GM18520 (cell line): Measurements from ENCODE around the gene CSGALNACT2.
"Not testable (repeated sequence)": the region's sequence is repeated elsewhere in the genome, so short reads cannot be mapped to it uniquely, and the experiment has no call there.

Experiments used
- ATAC-seq: cut with Tn5 transposase; IDR thresholded peaks from one replicate; pipeline ENCODE4 v1.9.1; 2021; ENCODE audit not compliant: unreplicated experiment

Gene CSGALNACT2

GRCh38 chr10:43176271-43176670 is 38.0 kb downstream of the CSGALNACT2 start:
- no peak for ATAC-seq

- no peak for ATAC-seq
Measured at GRCh38 chr10:43177595-43177994, 39.4 kb downstream of the CSGALNACT2 start.

GRCh38 chr10:43181146-43181545 is 42.9 kb downstream of the CSGALNACT2 start:
- no peak for ATAC-seq

GRCh38 chr10:43183764-43184163 is 45.5 kb downstream of the CSGALNACT2 start:
- not testable (repeated sequence) for ATAC-seq

- ATAC-seq = no peak
Measured at GRCh38 chr10:43186150-43186549, 47.9 kb downstream of the CSGALNACT2 start.

GRCh38 chr10:43187213-43187612 is 49.0 kb downstream of the CSGALNACT2 start:
- ATAC-seq = no peak

GRCh38 chr10:43188702-43189101 is 50.5 kb downstream of the CSGALNACT2 start:
- ATAC-seq = no peak

GRCh38 chr10:43190289-43190688 is 52.0 kb downstream of the CSGALNACT2 start:
- no peak for ATAC-seq

- ATAC-seq = no peak
Measured at GRCh38 chr10:43190775-43191174, 52.5 kb downstream of the CSGALNACT2 start.

GRCh38 chr10:43192884-43193283 is 54.6 kb downstream of the CSGALNACT2 start:
- no peak for ATAC-seq

GRCh38 chr10:43193496-43194080 is 55.3 kb downstream of the CSGALNACT2 start:
- no peak for ATAC-seq

- ATAC-seq = no peak
Measured at GRCh38 chr10:43194266-43194665, 56.0 kb downstream of the CSGALNACT2 start.

- ATAC-seq = no peak
Measured at GRCh38 chr10:43194859-43195258, 56.6 kb downstream of the CSGALNACT2 start.

- no peak for ATAC-seq
Measured at GRCh38 chr10:43195557-43195956, 57.3 kb downstream of the CSGALNACT2 start.

- no peak for ATAC-seq
Measured at GRCh38 chr10:43196131-43196980, 58.1 kb downstream of the CSGALNACT2 start.

- no peak for ATAC-seq
Measured at GRCh38 chr10:43196981-43197833, 59.0 kb downstream of the CSGALNACT2 start.

- no peak for ATAC-seq
Measured at GRCh38 chr10:43197834-43198681, 59.8 kb downstream of the CSGALNACT2 start.

- no peak for ATAC-seq
Measured at GRCh38 chr10:43198682-43199005, 60.4 kb downstream of the CSGALNACT2 start.

GRCh38 chr10:43199088-43199683 is 60.9 kb downstream of the CSGALNACT2 start:
- ATAC-seq = no peak
